Parathyroid adenoma (tissue), 2 donors: ENCODE measurements around the gene ANKRD22.

Experiments
- H2AFZ ChIP-seq: fragments of 300-600 bp; sonication (generic); one replicate; pipeline ENCODE4 v1.7.0; 2017; ENCODE audit warnings: antibody characterized with exemption, mild to moderate bottlenecking
- H3K27ac ChIP-seq: fragments of 300-600 bp; sonication (generic); one replicate; pipeline ENCODE4 v1.7.0; 2017
- H3K27me3 ChIP-seq: fragments of 300-600 bp; sonication (generic); one replicate; pipeline ENCODE4 v1.7.0; 2017; ENCODE audit warnings: low read length; ENCODE audit not compliant: control insufficient read depth, insufficient read depth
- H3K36me3 ChIP-seq: fragments of 300-600 bp; sonication (generic); one replicate; pipeline ENCODE4 v1.7.0; 2017; ENCODE audit warnings: low read length; ENCODE audit not compliant: control insufficient read depth, insufficient read depth
- H3K4me1 ChIP-seq: fragments of 300-600 bp; sonication (generic); one replicate; pipeline ENCODE4 v1.7.0; 2017; ENCODE audit warnings: control low read depth
- H3K4me2 ChIP-seq: fragments of 300-600 bp; sonication (generic); one replicate; pipeline ENCODE4 v1.7.0; 2017; ENCODE audit warnings: low read length
- H3K4me3 ChIP-seq: fragments of 300-600 bp; sonication (generic); one replicate; pipeline ENCODE4 v1.7.0; 2017; ENCODE audit warnings: low read depth, low read length
- H3K79me2 ChIP-seq: fragments of 300-600 bp; sonication (generic); one replicate; pipeline ENCODE4 v1.7.0; 2017; ENCODE audit warnings: control low read depth
- H3K9ac ChIP-seq: fragments of 300-600 bp; sonication (generic); one replicate; pipeline ENCODE4 v1.7.0; 2017; ENCODE audit warnings: mild to moderate bottlenecking
- H3K9me3 ChIP-seq: fragments of 300-600 bp; sonication (generic); one replicate; pipeline ENCODE4 v1.7.0; 2017; ENCODE audit warnings: low read length; ENCODE audit not compliant: control insufficient read depth
- TF ChIP-seq, protein P1 (sequence below): fragments of 300-600 bp; sonication (generic); IDR thresholded peaks from one replicate; pipeline ENCODE4 v1.7.0; 2017; ENCODE audit warnings: antibody characterized with exemption, mild to moderate bottlenecking
- donor health status: primary hyperparathyroidism.

ANKRD22 gene

DNA sequence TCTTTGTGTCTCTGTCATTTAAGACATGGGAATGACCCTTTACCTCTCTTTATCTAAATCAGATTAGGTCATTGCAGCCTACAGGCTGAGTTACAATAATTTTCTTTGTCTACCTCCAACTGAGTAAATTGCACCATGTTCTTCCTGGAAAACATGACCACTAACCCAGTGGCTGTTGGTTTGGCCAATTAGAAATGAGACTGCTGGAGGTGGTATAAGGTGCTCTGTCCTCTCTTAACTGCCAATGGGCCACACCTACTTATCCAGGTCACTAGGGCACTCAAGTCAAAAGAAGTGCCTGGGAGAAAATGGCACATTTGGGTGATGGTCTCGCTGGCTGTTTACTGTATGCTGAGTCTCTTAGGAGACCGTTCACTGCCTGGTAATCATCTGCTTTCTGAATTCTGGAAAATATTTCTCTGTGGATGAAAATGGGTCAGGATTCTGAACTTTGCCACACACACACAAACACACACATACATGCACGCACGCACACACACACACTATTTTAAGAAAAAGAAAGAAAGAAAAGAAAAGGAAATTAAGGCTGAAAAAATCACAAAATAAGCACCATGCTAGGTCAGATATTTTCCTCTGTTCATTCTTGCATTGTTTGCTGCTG, 44.8 kb upstream of the ANKRD22 start:
- no peaks in the 10 kb centered on the region for H3K27me3 ChIP-seq
- no peak overlapping the region for H3K9ac ChIP-seq
- H3K4me2 ChIP-seq, result no peak overlapping the region
- H3K9me3 ChIP-seq, result no peaks in the 10 kb centered on the region
- H3K79me2 ChIP-seq, result no peaks in the 10 kb centered on the region
- no peak overlapping the region for H3K4me3 ChIP-seq
- peaks cover 13% of the 10 kb centered on the region for H3K4me1 ChIP-seq
- TF ChIP-seq, protein P1, sequence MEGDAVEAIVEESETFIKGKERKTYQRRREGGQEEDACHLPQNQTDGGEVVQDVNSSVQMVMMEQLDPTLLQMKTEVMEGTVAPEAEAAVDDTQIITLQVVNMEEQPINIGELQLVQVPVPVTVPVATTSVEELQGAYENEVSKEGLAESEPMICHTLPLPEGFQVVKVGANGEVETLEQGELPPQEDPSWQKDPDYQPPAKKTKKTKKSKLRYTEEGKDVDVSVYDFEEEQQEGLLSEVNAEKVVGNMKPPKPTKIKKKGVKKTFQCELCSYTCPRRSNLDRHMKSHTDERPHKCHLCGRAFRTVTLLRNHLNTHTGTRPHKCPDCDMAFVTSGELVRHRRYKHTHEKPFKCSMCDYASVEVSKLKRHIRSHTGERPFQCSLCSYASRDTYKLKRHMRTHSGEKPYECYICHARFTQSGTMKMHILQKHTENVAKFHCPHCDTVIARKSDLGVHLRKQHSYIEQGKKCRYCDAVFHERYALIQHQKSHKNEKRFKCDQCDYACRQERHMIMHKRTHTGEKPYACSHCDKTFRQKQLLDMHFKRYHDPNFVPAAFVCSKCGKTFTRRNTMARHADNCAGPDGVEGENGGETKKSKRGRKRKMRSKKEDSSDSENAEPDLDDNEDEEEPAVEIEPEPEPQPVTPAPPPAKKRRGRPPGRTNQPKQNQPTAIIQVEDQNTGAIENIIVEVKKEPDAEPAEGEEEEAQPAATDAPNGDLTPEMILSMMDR, result no peak
- no peak overlapping the region for H3K27ac ChIP-seq
- no peaks in the 10 kb centered on the region for H3K36me3 ChIP-seq
- no peak overlapping the region for H2AFZ ChIP-seq

DNA sequence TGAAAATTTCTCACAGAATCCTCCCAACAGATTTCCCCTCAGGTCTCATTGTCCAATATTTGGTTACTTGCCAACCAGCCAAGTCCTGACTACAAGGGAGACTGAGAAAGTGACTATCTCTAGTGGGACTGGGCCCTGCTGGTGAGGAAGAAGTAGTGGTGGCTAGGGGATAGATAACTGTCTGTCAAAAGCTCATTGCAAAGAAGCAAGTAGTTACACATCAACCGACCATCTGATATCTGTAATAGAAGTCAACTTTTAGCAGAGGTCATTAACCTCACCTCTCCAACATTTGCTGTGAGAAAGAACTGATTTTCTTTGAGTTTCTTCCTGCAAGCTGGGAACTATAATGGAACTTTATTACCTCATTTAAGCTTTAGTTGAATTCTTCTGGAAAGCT, 43.6 kb upstream of the ANKRD22 start:
- TF ChIP-seq, protein P1, result no peak
- Histone ChIP-seq H3K9ac (no peak overlapping the region), H3K27ac (no peak overlapping the region), H3K4me3 (no peak overlapping the region), H3K4me2 (no peak overlapping the region), H3K27me3 (no peaks in the 10 kb centered on the region), H2AFZ (no peak overlapping the region), H3K79me2 (no peaks in the 10 kb centered on the region), H3K4me1 (peaks cover 13% of the 10 kb centered on the region), H3K36me3 (no peaks in the 10 kb centered on the region), H3K9me3 (no peaks in the 10 kb centered on the region)

DNA sequence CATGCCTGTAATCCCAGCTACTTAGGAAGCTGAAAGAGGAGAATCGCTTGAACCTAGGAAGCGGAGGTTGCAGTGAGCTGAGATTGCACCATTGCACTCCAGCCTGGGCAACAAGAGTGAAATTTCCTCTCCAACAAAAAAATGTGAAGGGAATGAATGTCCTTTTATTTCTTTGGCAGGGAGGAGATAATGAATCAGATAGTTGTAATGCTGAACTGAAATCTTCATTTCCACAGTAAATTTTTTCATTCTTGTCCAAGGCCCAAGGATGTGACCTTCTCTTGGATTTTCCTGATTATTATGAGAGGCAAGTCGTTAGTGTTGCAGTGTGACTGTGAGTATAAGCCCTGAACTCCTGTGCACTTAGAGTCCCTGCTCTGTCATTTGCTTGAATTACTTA, 42.0 kb upstream of the ANKRD22 start:
- TF ChIP-seq, protein P1, result no peak
- Histone ChIP-seq H3K36me3 (no peaks in the 10 kb centered on the region), H3K9ac (no peak overlapping the region), H3K27me3 (no peaks in the 10 kb centered on the region), H2AFZ (no peak overlapping the region), H3K4me3 (no peak overlapping the region), H3K79me2 (no peaks in the 10 kb centered on the region), H3K9me3 (no peaks in the 10 kb centered on the region), H3K4me2 (no peak overlapping the region), H3K4me1 (peaks cover 13% of the 10 kb centered on the region), H3K27ac (no peak overlapping the region)

DNA sequence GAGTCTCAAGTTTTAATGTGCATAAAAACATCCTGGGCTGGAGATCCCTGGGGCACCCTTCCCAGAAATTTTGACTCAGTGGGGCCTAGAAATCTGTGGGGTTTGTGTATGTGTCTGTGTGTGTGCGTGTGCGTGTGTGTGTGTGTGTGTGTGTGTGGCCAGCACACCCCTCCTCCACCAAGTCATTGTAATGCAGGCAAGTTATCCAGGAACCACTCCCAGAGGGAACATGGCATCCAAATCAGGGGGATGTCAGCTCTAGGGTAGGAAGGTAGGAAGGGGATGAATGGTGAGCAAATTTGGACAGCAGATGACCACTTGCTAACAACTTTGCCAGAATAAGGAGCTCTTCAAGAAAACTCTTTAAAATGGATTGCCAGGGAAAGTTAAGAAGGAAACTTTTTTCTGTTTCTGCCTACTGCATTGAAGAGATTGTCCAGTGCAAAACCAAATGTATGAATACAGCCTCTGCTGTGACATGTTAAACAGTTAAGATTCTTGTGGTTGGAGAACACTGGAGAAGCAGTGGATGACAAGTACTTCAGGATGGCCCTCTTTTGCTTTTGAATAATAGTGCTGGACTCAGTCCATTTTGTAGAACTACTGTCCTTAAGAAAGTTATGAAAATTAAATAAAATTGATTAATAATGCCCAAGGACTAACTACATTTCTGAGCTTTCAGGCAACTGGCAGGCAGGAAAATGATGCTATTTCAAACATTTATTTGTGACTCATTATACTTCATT, 40.8 kb upstream of the ANKRD22 start:
- Histone ChIP-seq H3K27ac (no peak overlapping the region), H3K36me3 (no peaks in the 10 kb centered on the region), H3K9ac (no peak overlapping the region), H3K4me1 (peaks cover 9% of the 10 kb centered on the region), H3K9me3 (no peaks in the 10 kb centered on the region), H2AFZ (no peak overlapping the region), H3K27me3 (no peaks in the 10 kb centered on the region), H3K79me2 (no peaks in the 10 kb centered on the region), H3K4me3 (no peak overlapping the region), H3K4me2 (no peak overlapping the region)
- TF ChIP-seq, protein P1, result no peak
